ACHN (cell line): ENCODE results near the gene KRTAP17-1.
"Not testable (repeated sequence)": the region's sequence is repeated elsewhere in the genome, so short reads cannot be mapped to it uniquely, and the experiment has no call there.

Source experiments
- DNase-seq: peaks from one replicate; pipeline ENCODE4 v3.0.0-alpha.2; 2015
- in situ Hi-C: cut with HindIII; loops from 2 replicates; pipeline ENCODE4 v1.10.0; 2017; ENCODE audit warnings: low sequenced_read_pairs, low pct_ligation_motif_present, low pct_unique_long_range_greater_than_20kb

Gene KRTAP17-1

DNA sequence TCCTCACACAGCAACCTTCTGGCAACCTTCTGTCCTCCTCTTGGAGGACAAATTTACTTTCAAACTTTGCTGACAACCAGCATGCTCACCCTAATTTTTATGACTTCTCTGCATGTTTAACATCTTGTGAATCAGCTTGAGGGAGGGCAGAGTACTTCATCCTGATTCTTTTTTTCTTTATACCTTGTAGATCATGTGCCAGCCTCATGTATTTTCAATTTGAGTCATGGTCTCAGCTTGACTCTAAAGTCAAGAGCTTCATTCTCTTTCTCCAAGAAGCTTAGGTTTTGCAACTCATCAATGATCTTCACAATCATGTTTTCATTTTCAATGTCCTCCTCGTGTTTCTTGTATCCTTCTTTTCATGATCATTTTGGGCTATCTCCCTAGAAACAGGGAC, 43.7 kb downstream of the KRTAP17-1 start:
- DNase-seq, result no peak
- in situ Hi-C loops, result no loop called here

GRCh38 chr17:41271323-41271722, 44.2 kb downstream of the KRTAP17-1 start:
- in situ Hi-C loops, result not testable (repeated sequence)

GRCh38 chr17:41267711-41268110, 47.8 kb downstream of the KRTAP17-1 start:
- in situ Hi-C loops, result no loop called here
- DNase-seq, result no peak

More at GRCh38 chr17:41271323-41271722, 44.2 kb downstream of the KRTAP17-1 start:
- not testable (repeated sequence) for DNase-seq

DNA sequence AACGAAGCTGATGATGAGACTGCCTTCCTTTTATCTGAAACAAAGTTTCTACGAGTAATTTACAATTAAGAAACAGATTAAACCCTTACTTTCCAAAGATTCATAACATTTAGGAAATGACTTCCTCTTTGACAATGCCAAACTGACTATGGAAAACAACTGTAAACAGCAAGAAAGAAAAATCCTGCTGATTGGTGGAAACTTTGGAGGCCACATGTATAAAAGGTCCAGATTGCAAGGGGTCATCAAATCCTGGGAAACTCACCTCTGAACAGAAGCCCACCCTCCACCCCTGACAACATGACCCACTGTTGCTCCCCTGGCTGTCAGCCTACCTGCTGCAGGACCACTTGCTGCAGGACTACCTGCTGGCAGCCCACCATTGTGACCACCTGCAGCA, 50.4 kb downstream of the KRTAP17-1 start, which contains the start of gene KRTAP9-6:
Gene KRTAP9-6 (plus strand): TSS at position 301 of the 400 bp plus-strand sequence. CDS start 0 bp downstream, at position 301.
- DNase-seq, result no peak
- in situ Hi-C loops, result no loop called here
